ENCODE data around the gene CBX2.
A peak's percentile ranks its signal among the peaks of the same experiment; 100 is the strongest.

The CBX2 gene

GRCh38 chr17:79732254-79732653 is 45.7 kb upstream of the CBX2 start:
- no peak for DNase-seq (ENCODE audit: extremely low spot score)
- ChIA-PET POLR2A (no interaction called here), CTCF (interaction anchor here (0.9 to 1.2 kb wide), 2 partner anchors 13 to 24 kb away, joined by 3 to 5 read pairs; no protein-coding TSS in a partner anchor)
- no peak for TF ChIP-seq CTCF (IDR thresholded peaks at IDR 0.05; ENCODE audit: control extremely low read depth, extremely low read depth, low read depth, missing control alignments)

DNA sequence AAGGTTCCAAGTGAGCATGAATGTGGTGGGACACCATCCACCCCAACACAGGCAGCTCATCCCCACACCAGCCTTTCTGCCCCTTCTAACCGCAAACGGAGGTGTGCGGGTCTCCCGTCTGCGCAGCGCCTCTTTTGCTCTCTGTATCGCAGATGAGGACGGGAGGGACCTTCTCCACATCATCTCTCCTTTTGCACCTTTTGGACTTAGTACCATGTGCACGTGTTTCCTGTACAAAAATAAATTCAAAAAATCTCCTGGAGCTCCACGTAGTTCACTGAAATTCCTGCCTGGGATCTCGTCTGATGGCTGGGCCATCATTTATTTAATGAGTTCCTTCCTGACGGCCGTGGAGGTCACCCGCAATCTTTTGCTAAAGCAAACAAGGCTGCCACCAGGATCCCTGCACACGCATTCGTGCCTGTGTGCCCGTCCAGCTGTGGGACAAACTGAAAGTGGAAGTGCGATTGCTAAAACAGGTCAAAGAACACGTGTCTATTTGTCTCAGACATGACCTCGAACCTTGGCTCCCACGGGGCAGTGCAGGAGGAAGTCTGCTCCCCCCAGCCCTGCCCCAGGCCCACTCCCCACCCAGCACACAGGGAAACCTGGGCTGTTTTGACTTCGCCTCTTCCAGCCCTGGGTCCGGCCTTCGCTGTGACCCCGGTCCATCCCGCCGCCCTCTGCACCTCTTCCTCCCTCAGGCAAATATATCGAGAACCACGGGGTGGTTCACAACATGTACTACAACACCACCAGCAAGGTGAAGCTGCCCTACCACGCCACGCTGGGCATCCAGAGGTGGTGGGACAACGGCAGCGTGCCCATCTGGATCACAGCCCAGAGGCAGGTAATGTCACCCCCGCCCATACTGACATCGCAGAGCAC is 44.9 kb upstream of the CBX2 start:
- DNase-seq (ENCODE audit: extremely low spot score) = peak; percentile 53
- CTCF ChIA-PET = interaction anchor here (0.7 to 1.4 kb wide), 4 partner anchors 9 to 24 kb away, joined by 3 to 14 read pairs (median 4); no protein-coding TSS in a partner anchor
- POLR2A ChIA-PET = no interaction called here
- no peak for TF ChIP-seq CTCF (IDR thresholded peaks at IDR 0.05; ENCODE audit: control extremely low read depth, extremely low read depth, low read depth, missing control alignments)

- no peak for DNase-seq (ENCODE audit: extremely low spot score)
- POLR2A ChIA-PET = no interaction called here
- TF ChIP-seq CTCF (IDR thresholded peaks at IDR 0.05; ENCODE audit: control extremely low read depth, extremely low read depth, low read depth, missing control alignments) = no peak
- CTCF ChIA-PET = interaction anchor here (0.7 to 1.4 kb wide), 2 partner anchors 8 to 12 kb away, joined by 3 to 14 read pairs; no protein-coding TSS in a partner anchor
Observed at GRCh38 chr17:79733692-79734070, 44.3 kb upstream of the CBX2 start.

DNA sequence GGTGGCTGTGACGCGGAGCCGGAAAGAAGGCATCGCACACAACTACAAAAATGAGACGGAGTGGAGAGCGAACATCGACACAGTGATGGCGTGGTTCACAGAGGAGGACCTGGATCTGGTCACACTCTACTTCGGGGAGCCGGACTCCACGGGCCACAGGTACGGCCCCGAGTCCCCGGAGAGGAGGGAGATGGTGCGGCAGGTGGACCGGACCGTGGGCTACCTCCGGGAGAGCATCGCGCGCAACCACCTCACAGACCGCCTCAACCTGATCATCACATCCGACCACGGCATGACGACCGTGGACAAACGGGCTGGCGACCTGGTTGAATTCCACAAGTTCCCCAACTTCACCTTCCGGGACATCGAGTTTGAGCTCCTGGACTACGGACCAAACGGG is 42.9 kb upstream of the CBX2 start:
- TF ChIP-seq CTCF (IDR thresholded peaks at IDR 0.05; ENCODE audit: control extremely low read depth, extremely low read depth, low read depth, missing control alignments) = no peak
- no peak for DNase-seq (ENCODE audit: extremely low spot score)
- POLR2A ChIA-PET = no interaction called here
- CTCF ChIA-PET = interaction anchor here (1.2 kb wide), 1 partner anchor 11 kb away, joined by 3 read pairs; no protein-coding TSS in a partner anchor

GRCh38 chr17:79737046-79737921 is 40.7 kb upstream of the CBX2 start:
- DNase-seq (ENCODE audit: extremely low spot score) = no peak
- no peak for TF ChIP-seq CTCF (IDR thresholded peaks at IDR 0.05; ENCODE audit: control extremely low read depth, extremely low read depth, low read depth, missing control alignments)
- ChIA-PET CTCF (no interaction called here), POLR2A (no interaction called here)

DNA sequence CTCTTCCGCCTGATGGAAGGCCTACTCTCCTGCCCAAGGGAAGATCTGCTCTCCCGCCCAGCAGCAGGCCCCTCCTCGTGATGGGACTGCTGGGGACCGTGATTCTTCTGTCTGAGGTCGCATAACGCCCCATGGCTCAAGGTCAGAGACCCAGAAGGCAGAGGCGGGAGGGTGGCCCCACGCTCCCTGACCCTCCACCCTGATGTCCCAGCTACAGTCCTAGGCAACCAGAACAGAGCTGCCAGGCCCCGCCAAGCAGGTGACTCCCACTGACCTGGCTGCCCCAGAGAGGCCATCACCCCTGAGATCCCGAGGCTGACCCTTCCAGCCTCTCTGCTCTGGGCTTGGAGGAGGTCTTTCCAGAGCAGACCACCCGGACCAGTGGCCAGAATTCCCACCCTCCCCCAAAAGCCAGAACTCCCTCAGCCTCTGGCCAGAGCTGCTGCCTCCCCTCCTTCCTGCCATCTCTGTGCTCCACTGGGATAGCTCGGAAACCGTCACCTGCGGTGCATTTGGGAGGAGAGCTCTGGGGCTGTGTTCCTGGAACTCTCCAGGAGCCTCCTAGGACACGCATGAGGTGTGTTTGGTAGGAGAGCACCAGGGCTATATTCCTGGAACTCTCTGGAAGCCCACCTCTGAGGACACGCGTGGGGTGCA is 39.9 kb upstream of the CBX2 start:
- TF ChIP-seq CTCF (IDR thresholded peaks at IDR 0.05; ENCODE audit: control extremely low read depth, extremely low read depth, low read depth, missing control alignments) = no peak
- POLR2A ChIA-PET = no interaction called here
- CTCF ChIA-PET = no interaction called here
- DNase-seq (ENCODE audit: extremely low spot score) = no peak

Measured in GM10248 (cell line).